Ovary (tissue), 3 donors: ENCODE results near the gene MMP24.
"Not testable (repeated sequence)": the region's sequence is repeated elsewhere in the genome, so short reads cannot be mapped to it uniquely, and the experiment has no call there.

Experiments used
- CTCF ChIP-seq, 3 donors: fragments of 450-650 bp in 2 of 3; fragments of 200-600 bp in 1 of 3; IDR thresholded peaks; one replicate each; pipeline versions ENCODE4 v1.5.1 to v1.8.0; 2016 to 2022; ENCODE audit warnings: antibody characterized with exemption in 3 of 3, mild to moderate bottlenecking in 1 of 3
- EP300 ChIP-seq: sonication (generic); formaldehyde crosslinking; IDR thresholded peaks from one replicate; pipeline ENCODE4 v1.6.1; 2017; ENCODE audit warnings: antibody characterized with exemption
- POLR2A ChIP-seq: fragments of 450-650 bp; IDR thresholded peaks from one replicate; pipeline ENCODE4 v1.6.1; 2017; ENCODE audit warnings: antibody characterized with exemption, mild to moderate bottlenecking, moderate library complexity
- donor health status: DM: no; HTN: no; CAD: no.

DNA sequence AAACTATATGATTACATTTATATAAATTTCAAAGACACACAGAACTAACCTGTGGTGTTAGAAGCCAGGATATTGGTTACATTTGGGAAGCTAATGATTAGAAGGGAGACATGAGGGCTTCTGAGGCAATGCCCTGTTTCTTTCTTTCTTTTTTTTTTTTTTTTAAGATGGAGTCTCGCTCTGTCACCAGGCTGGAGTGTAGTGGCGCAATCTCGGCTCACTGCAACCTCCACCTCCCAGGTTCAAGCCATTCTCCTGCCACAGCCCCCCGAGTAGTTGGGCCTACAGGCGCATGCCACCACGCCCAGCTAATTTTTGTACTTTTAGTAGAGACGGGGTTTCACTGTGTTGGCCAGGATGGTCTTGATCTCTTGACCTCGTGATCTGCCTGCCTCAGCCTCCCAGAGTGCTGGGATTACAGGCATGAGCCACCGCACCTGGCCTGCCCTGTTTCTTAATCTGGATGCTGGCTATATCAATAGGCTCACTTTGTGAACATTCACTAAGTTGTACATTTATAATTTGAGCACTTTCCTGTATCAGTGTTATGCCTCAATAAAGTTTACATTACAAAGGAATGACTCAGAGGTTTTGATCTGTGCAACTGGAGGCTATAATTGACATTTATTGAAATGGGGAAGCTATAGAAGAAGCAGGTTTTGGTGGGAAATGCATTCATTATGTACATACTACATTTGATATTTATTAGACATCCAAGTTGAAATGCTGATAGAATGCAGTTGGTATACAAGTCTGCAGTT lies 33.3 kb upstream of the MMP24 start:
- not testable (repeated sequence) for TF ChIP-seq CTCF (IDR thresholded peaks at IDR 0.05); POLR2A; EP300
